Adrenal gland (tissue), 5 donors: Measurements from ENCODE around the gene BPIFB1.

Experiments used
- POLR2A ChIP-seq, 2 donors: fragments of 450-650 bp; IDR thresholded peaks; one replicate each; pipeline ENCODE4 v1.6.1; 2017; ENCODE audit warnings: antibody characterized with exemption in 2 of 2, mild to moderate bottlenecking in 2 of 2, moderate library complexity in 1 of 2
- TF ChIP-seq, protein P1 (sequence below), 6 experiments: fragments of 450-650 bp in 4 of 6; fragments of 200-600 bp in 2 of 6; sonication (generic) in 1 of 6; IDR thresholded peaks; 1 replicate in 5 of 6; 2 replicates in 1 of 6; pipeline versions ENCODE4 v1.5.1 to v1.8.0; 2016 to 2021; ENCODE audit warnings: antibody characterized with exemption in 6 of 6, mild to moderate bottlenecking in 2 of 6, moderate library complexity in 1 of 6
- donor health status: DM: no; HTN: no; CAD: no.

GRCh38 chr20:33280775-33281174, 2.2 kb upstream of the BPIFB1 start:
- TF ChIP-seq, protein P1, sequence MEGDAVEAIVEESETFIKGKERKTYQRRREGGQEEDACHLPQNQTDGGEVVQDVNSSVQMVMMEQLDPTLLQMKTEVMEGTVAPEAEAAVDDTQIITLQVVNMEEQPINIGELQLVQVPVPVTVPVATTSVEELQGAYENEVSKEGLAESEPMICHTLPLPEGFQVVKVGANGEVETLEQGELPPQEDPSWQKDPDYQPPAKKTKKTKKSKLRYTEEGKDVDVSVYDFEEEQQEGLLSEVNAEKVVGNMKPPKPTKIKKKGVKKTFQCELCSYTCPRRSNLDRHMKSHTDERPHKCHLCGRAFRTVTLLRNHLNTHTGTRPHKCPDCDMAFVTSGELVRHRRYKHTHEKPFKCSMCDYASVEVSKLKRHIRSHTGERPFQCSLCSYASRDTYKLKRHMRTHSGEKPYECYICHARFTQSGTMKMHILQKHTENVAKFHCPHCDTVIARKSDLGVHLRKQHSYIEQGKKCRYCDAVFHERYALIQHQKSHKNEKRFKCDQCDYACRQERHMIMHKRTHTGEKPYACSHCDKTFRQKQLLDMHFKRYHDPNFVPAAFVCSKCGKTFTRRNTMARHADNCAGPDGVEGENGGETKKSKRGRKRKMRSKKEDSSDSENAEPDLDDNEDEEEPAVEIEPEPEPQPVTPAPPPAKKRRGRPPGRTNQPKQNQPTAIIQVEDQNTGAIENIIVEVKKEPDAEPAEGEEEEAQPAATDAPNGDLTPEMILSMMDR (IDR thresholded peaks at IDR 0.05), result no peak
- TF ChIP-seq POLR2A (IDR thresholded peaks at IDR 0.05), result no peak
